Adrenal gland (tissue), 5 donors: ENCODE measurements around the gene GRIN1.

Source experiments
- CTCF ChIP-seq, 6 experiments: fragments of 450-650 bp in 4 of 6; fragments of 200-600 bp in 2 of 6; sonication (generic) in 1 of 6; IDR thresholded peaks; 1 replicate in 5 of 6; 2 replicates in 1 of 6; pipeline versions ENCODE4 v1.5.1 to v1.8.0; 2016 to 2021; ENCODE audit warnings: antibody characterized with exemption in 6 of 6, mild to moderate bottlenecking in 2 of 6, moderate library complexity in 1 of 6
- POLR2A ChIP-seq, 2 donors: fragments of 450-650 bp; IDR thresholded peaks; one replicate each; pipeline ENCODE4 v1.6.1; 2017; ENCODE audit warnings: antibody characterized with exemption in 2 of 2, mild to moderate bottlenecking in 2 of 2, moderate library complexity in 1 of 2
- donor health status: DM: no; HTN: no; CAD: no.

GRCh38 chr9:137103206-137103999 is 35.6 kb upstream of the GRIN1 start:
- TF ChIP-seq CTCF (IDR thresholded peaks at IDR 0.05) (no peak), POLR2A (IDR thresholded peaks at IDR 0.05) (no peak)
